H1 (cell line): ENCODE results near the gene FHL2. TPM values are rescaled to one million over a fixed set of nuclear protein-coding genes. Genes with fewer than 3 reads are reported as not detected.

Source experiments
- CTCF ChIA-PET: fragments of 300-600 bp; sonication (Branson Sonifier 250); formaldehyde crosslinking; loops from one replicate; lab custom pipeline; 2021; ENCODE audit not compliant: partially characterized antibody; lab: Charles Lee
- POLR2A ChIA-PET: fragments of 300-600 bp; sonication (Branson Sonifier 250); formaldehyde crosslinking; loops from one replicate; lab custom pipeline; 2021; ENCODE audit warnings: inconsistent platforms; ENCODE audit not compliant: partially characterized antibody; lab: Charles Lee
- DNase-seq, 2 experiments: peaks; one replicate each; pipeline versions ENCODE4 v3.0.0 to v3.0.0-alpha.2; 2010 to 2022; ENCODE audit warnings: low spot score in 2 of 2, low read depth in 1 of 2, mixed read lengths in 1 of 2
- FAIRE-seq: peaks from 2 replicates; lab custom pipeline; 2011; peaks lifted over from hg19 to GRCh38; lab: Jason Lieb, UNC
- H2AFZ ChIP-seq: 2 replicates; pipeline ENCODE4 v1.8.1; 2012; ENCODE audit warnings: low read length, inconsistent platforms
- H2AK5ac ChIP-seq: 2 replicates; pipeline ENCODE4 v1.6.1; 2013; ENCODE audit warnings: low read depth, low read length
- H2BK120ac ChIP-seq: replicated peaks from 2 replicates; pipeline ENCODE3; 2013; ENCODE audit warnings: low read depth, low read length, inconsistent platforms
- H2BK12ac ChIP-seq: 2 replicates; pipeline ENCODE4 v1.6.1; 2013; ENCODE audit warnings: low read depth, low read length
- H2BK15ac ChIP-seq: 2 replicates; pipeline ENCODE4 v1.6.1; 2013; ENCODE audit warnings: low read length
- H2BK20ac ChIP-seq: 2 replicates; pipeline ENCODE4 v1.6.1; 2013; ENCODE audit warnings: low read length
- H2BK5ac ChIP-seq: 2 replicates; pipeline ENCODE4 v1.6.1; 2013; ENCODE audit warnings: low read depth, low read length
- H3K14ac ChIP-seq: 2 replicates; pipeline ENCODE4 v1.6.1; 2013; ENCODE audit warnings: inconsistent platforms; ENCODE audit not compliant: insufficient read length
- H3K18ac ChIP-seq: 2 replicates; pipeline ENCODE4 v1.6.1; 2013; ENCODE audit warnings: low read length; ENCODE audit errors: extremely low read depth
- H3K23ac ChIP-seq: 2 replicates; pipeline ENCODE4 v1.6.1; 2013; ENCODE audit warnings: inconsistent platforms; ENCODE audit not compliant: insufficient read length
- H3K23me2 ChIP-seq: 2 replicates; pipeline ENCODE4 v1.6.1; 2013; ENCODE audit warnings: low read depth, low read length
- H3K27ac ChIP-seq: 2 replicates; pipeline ENCODE4 v1.6.1; 2011; ENCODE audit warnings: low read depth, low read length, inconsistent platforms
- H3K27me3 ChIP-seq, 4 experiments: replicated peaks in 1 of 4; 1 replicate in 1 of 4; 2 replicates in 3 of 4; pipeline versions ENCODE4 v1.6.1 to v1.8.1; 2011 to 2013; ENCODE audit warnings: low read length in 3 of 4, mild to moderate bottlenecking in 3 of 4, inconsistent platforms in 2 of 4, mixed read lengths in 2 of 4, moderate library complexity in 1 of 4; ENCODE audit not compliant: control insufficient read depth in 3 of 4, insufficient read depth in 3 of 4; ENCODE audit errors: extremely low read depth in 1 of 4
- H3K36me3 ChIP-seq, 4 experiments: 2 replicates each; pipeline versions ENCODE4 v1.6.1 to v1.8.1; 2011 to 2013; ENCODE audit warnings: mild to moderate bottlenecking in 4 of 4, low read length in 3 of 4, moderate library complexity in 2 of 4, control low read depth in 1 of 4, inconsistent platforms in 1 of 4; ENCODE audit not compliant: insufficient read depth in 4 of 4, control insufficient read depth in 2 of 4
- H3K4ac ChIP-seq: replicated peaks from 2 replicates; pipeline ENCODE3; 2013; ENCODE audit warnings: low read length, low read depth, mixed read lengths, inconsistent platforms; ENCODE audit not compliant: insufficient read length
- H3K4me1 ChIP-seq, 4 experiments: replicated peaks in 1 of 4; 1 replicate in 1 of 4; 2 replicates in 3 of 4; pipeline versions ENCODE4 v1.6.1 to v1.8.1; 2011 to 2013; ENCODE audit warnings: low read length in 3 of 4, inconsistent platforms in 2 of 4, mixed read lengths in 1 of 4; ENCODE audit not compliant: insufficient read depth in 4 of 4, control insufficient read depth in 3 of 4
- H3K4me2 ChIP-seq, 2 experiments: 2 replicates each; pipeline versions ENCODE4 v1.6.1 to v1.8.1; 2011 to 2013; ENCODE audit warnings: low read depth in 2 of 2, low read length in 2 of 2, control low read depth in 1 of 2, inconsistent platforms in 1 of 2, mild to moderate bottlenecking in 1 of 2; ENCODE audit not compliant: insufficient read depth in 1 of 2
- H3K4me3 ChIP-seq, 4 experiments: fragments of 200-600, 300-600 bp in 1 of 4; sonication (generic), shearing (Covaris generic), sonication (Bioruptor Twin) in 1 of 4; 2 replicates each; pipeline versions ENCODE4 v1.5.1 to v1.8.1; 2011 to 2016; ENCODE audit warnings: low read length in 4 of 4, low read depth in 3 of 4, control low read depth in 2 of 4, inconsistent platforms in 2 of 4, mild to moderate bottlenecking in 2 of 4, mixed read lengths in 1 of 4, moderate library complexity in 1 of 4; ENCODE audit not compliant: insufficient read depth in 2 of 4; ENCODE audit errors: extremely low read depth in 1 of 4
- H3K56ac ChIP-seq: replicated peaks from 2 replicates; pipeline ENCODE3; 2013; ENCODE audit warnings: low read depth, mild to moderate bottlenecking, mixed read lengths, low read length, inconsistent platforms; ENCODE audit not compliant: insufficient read length
- H3K79me1 ChIP-seq: 2 replicates; pipeline ENCODE4 v1.6.1; 2013; ENCODE audit warnings: low read depth, low read length, control low read depth
- H3K79me2 ChIP-seq, 2 experiments: 2 replicates each; pipeline versions ENCODE4 v1.6.1 to v1.8.1; 2012 to 2013; ENCODE audit warnings: low read length in 2 of 2, mild to moderate bottlenecking in 2 of 2, inconsistent platforms in 1 of 2; ENCODE audit not compliant: insufficient read depth in 2 of 2, control insufficient read depth in 1 of 2
- H3K9ac ChIP-seq, 4 experiments: replicated peaks in 1 of 4; 1 replicate in 1 of 4; 2 replicates in 3 of 4; pipeline versions ENCODE4 v1.6.1 to v1.8.1; 2011 to 2013; ENCODE audit warnings: low read depth in 3 of 4, low read length in 3 of 4, control low read depth in 2 of 4, mild to moderate bottlenecking in 2 of 4, moderate library complexity in 2 of 4, inconsistent platforms in 1 of 4; ENCODE audit errors: extremely low read depth in 1 of 4
- H3K9me3 ChIP-seq, 2 experiments: 2 replicates each; pipeline versions ENCODE4 v1.6.1 to v1.8.1; 2012 to 2013; ENCODE audit warnings: mild to moderate bottlenecking in 2 of 2, moderate library complexity in 2 of 2, control low read depth in 1 of 2, inconsistent platforms in 1 of 2, low read depth in 1 of 2, low read length in 1 of 2, mixed read lengths in 1 of 2; ENCODE audit not compliant: insufficient read depth in 2 of 2
- H4K20me1 ChIP-seq, 2 experiments: replicated peaks in 1 of 2; 2 replicates each; pipeline versions ENCODE3 to v1.8.1; 2011 to 2013; ENCODE audit warnings: inconsistent platforms in 2 of 2, low read length in 2 of 2, mild to moderate bottlenecking in 1 of 2; ENCODE audit not compliant: insufficient read depth in 2 of 2, control insufficient read depth in 1 of 2
- H4K5ac ChIP-seq: 2 replicates; pipeline ENCODE4 v1.6.1; 2013; ENCODE audit warnings: low read length, low read depth, mixed read lengths, inconsistent platforms; ENCODE audit not compliant: insufficient read length
- H4K8ac ChIP-seq: 2 replicates; pipeline ENCODE4 v1.8.0; 2013; ENCODE audit warnings: mild to moderate bottlenecking, moderate library complexity, low read length, inconsistent platforms; ENCODE audit not compliant: insufficient read depth; ENCODE audit errors: extremely low read depth
- H4K91ac ChIP-seq: replicated peaks from 2 replicates; pipeline ENCODE3; 2013; ENCODE audit warnings: low read length, mixed read lengths, inconsistent platforms; ENCODE audit not compliant: insufficient read length
- BACH1 ChIP-seq: IDR thresholded peaks from 2 replicates; pipeline ENCODE4 v1.6.1; 2012; ENCODE audit warnings: low read length, improper control_type of control experiment
- CHD1 ChIP-seq: IDR thresholded peaks from 2 replicates; pipeline ENCODE4 v1.6.1; 2012; ENCODE audit warnings: low read depth, low read length, improper control_type of control experiment
- CHD2 ChIP-seq: IDR thresholded peaks from 2 replicates; pipeline ENCODE4 v1.6.1; 2012; ENCODE audit warnings: low read length, improper control_type of control experiment
- EZH2 ChIP-seq: fragments of 200-600 bp; sonication (generic); IDR thresholded peaks from 2 replicates; pipeline ENCODE4 v1.7.1; 2012; ENCODE audit warnings: low read depth, mild to moderate bottlenecking, moderate library complexity, low read length, inconsistent platforms; ENCODE audit not compliant: severe bottlenecking
- NANOG ChIP-seq: IDR thresholded peaks from 2 replicates; pipeline ENCODE4 v1.6.1; 2011; ENCODE audit warnings: low read length, low read depth, mild to moderate bottlenecking, inconsistent platforms; ENCODE audit not compliant: insufficient read depth, poor library complexity, severe bottlenecking
- SIRT6 ChIP-seq: IDR thresholded peaks from one replicate; pipeline ENCODE4 v1.7.1; 2012; ENCODE audit warnings: low read length, inconsistent platforms
- TBP ChIP-seq: IDR thresholded peaks from 2 replicates; pipeline ENCODE4 v1.6.1; 2011; ENCODE audit warnings: low read depth, low read length, improper control_type of control experiment
- WGBS, 2 experiments: shearing (Covaris generic) in 1 of 2; methylation state at CpG; one replicate each; pipeline versions ENCODE4 v1.1.6 to v1.1.7; 2013 to 2015; ENCODE audit warnings: low lambda C conversion rate in 2 of 2, mixed read lengths in 2 of 2, inconsistent platforms in 1 of 2, low coverage in 1 of 2, missing lambda C conversion rate in 1 of 2; ENCODE audit not compliant: insufficient replicate concordance in 2 of 2, insufficient coverage in 1 of 2, insufficient read length in 1 of 2; ENCODE audit errors: extremely low coverage in 1 of 2, missing lambda C conversion rate in 1 of 2; 5-methylcytosine and 5-hydroxymethylcytosine counted together
- polyA plus RNA-seq, 7 experiments: library from polyadenylated mRNA; depleted of rRNA in 3 of 7; stranded (reverse) in 5 of 7; unstranded in 2 of 7; fragments of >200 nt in 5 of 7; fragments of 200-250 nt in 2 of 7; gene quantifications; 1 replicate in 5 of 7; 2 replicates in 1 of 7; 4 replicates in 1 of 7; pipeline versions ENCODE4 v1.2.1 to v1.2.3, GENCODE V29; 2011 to 2013; ENCODE audit warnings: missing spikeins in 2 of 7, mixed read lengths in 2 of 7
- total RNA-seq: library from RNA; stranded (reverse); fragmentation: NEBNext Ultra II Directional; extraction: Animal tissue kit (Norgen Biotek cat#: 25700); gene quantifications from 2 replicates; pipeline ENCODE4 v1.2.1, GENCODE V29; 2021
- TF ChIP-seq, protein P1 (sequence below): IDR thresholded peaks from 2 replicates; pipeline ENCODE4 v1.6.1; 2012; ENCODE audit warnings: low read length, inconsistent platforms
- TF ChIP-seq, protein P2 (sequence below): IDR thresholded peaks from 2 replicates; pipeline ENCODE4 v1.6.1; 2012; ENCODE audit warnings: inconsistent platforms

The FHL2 gene
- total and polyA plus RNA-seq, 2 of the 8 experiments (the other 6 are each of a cell fraction or from before 2014, with no cell fraction given), result 33.2 to 64.3 TPM

DNA sequence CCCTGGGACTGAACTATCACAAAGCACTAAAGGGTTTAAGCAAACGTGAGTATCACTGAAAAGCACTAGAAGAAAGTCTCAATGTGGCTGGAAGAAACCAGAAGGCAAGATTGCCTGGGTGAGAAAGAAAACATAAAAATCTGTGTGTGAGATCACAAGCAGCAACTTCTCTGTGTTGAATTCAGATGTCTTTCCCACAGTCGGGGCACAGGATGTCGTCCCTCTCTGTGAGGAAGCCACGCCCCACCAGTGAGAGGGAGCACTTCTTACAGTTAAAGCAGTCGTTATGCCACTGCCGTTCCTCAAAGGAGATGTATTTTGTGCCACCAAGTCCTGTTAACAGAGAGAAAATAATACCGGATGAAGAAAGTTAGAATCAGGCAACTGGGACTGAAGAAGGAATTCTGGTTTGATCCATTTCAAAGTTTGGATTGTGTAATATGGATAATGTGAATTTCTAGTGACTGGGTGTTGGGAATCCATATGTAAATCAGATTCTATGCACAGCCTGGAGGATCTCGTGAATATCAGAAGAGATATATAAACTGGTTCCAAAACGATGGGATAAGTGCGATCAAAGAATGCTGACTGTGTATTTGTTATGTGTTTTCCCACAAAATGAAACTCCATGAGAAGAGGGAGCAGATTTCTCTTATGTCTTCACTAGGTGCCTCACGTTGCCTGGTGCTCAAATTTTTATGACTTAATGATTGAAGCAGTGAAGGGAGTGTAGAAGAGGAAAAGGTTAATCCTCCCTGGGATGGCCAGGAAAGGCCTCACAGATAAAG is 37.6 kb downstream of the FHL2 start:
- H3K4me1 ChIP-seq, result no peaks in the 10 kb centered on the region
- no peak overlapping the region for H2BK5ac ChIP-seq
- no peak overlapping the region for H2BK12ac ChIP-seq
- no peak overlapping the region for H3K4me2 ChIP-seq
- no peak overlapping the region for H2AK5ac ChIP-seq
- CTCF ChIA-PET, result interaction anchor here (1.4 to 1.5 kb wide), 2 partner anchors 148 to 159 kb away, joined by 3 read pairs; no protein-coding TSS in a partner anchor
- WGBS, 2 experiments, result 80% methylated on average over 11 of the region's 11 CpGs; no CpG with 5 or more reads in 1 of the 2 experiments
- no peak overlapping the region for H2BK120ac ChIP-seq
- POLR2A ChIA-PET, result interaction anchor here (1.2 kb wide), 1 partner anchor 12 kb away, joined by 4 read pairs; no protein-coding TSS in a partner anchor
- no peak overlapping the region for H3K9ac ChIP-seq
- H3K18ac ChIP-seq, result no peak overlapping the region
- H3K14ac ChIP-seq, result no peak overlapping the region
- no peak overlapping the region for H4K91ac ChIP-seq
- no peak overlapping the region for H4K5ac ChIP-seq
- peaks cover 7 to 46% (median 26%) of the 10 kb centered on the region in 4 experiments for H3K36me3 ChIP-seq
- H2BK15ac ChIP-seq, result no peak overlapping the region
- FAIRE-seq, result no peak
- H3K79me1 ChIP-seq, result peaks cover 2% of the 10 kb centered on the region; the same call in 1 of the 2 replicates
- H3K56ac ChIP-seq, result no peak overlapping the region
- H3K27ac ChIP-seq, result no peak overlapping the region
- H4K20me1 ChIP-seq, result peaks cover 0 to 3% of the 10 kb centered on the region in 2 experiments
- H3K27me3 ChIP-seq, result no peaks in the 10 kb centered on the region
- TF ChIP-seq SIRT6 (no peak), TBP (no peak), EZH2 (no peak), CHD1 (no peak), CHD2 (no peak), NANOG (no peak), BACH1 (no peak)
- TF ChIP-seq, protein P1, sequence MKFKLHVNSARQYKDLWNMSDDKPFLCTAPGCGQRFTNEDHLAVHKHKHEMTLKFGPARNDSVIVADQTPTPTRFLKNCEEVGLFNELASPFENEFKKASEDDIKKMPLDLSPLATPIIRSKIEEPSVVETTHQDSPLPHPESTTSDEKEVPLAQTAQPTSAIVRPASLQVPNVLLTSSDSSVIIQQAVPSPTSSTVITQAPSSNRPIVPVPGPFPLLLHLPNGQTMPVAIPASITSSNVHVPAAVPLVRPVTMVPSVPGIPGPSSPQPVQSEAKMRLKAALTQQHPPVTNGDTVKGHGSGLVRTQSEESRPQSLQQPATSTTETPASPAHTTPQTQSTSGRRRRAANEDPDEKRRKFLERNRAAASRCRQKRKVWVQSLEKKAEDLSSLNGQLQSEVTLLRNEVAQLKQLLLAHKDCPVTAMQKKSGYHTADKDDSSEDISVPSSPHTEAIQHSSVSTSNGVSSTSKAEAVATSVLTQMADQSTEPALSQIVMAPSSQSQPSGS, result no peak
- TF ChIP-seq, protein P2, sequence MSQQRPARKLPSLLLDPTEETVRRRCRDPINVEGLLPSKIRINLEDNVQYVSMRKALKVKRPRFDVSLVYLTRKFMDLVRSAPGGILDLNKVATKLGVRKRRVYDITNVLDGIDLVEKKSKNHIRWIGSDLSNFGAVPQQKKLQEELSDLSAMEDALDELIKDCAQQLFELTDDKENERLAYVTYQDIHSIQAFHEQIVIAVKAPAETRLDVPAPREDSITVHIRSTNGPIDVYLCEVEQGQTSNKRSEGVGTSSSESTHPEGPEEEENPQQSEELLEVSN, result no peak
- TF ChIP-seq, all 59 proteins: peak for 0
- no peak for DNase-seq
- H3K9me3 ChIP-seq, result no peaks in the 10 kb centered on the region
- H3K4me3 ChIP-seq, result no peak overlapping the region
- H3K79me2 ChIP-seq, result no peaks in the 10 kb centered on the region
- H3K4ac ChIP-seq, result no peak overlapping the region
- H4K8ac ChIP-seq, result no peak overlapping the region
- no peak overlapping the region for H2BK20ac ChIP-seq
- H3K23ac ChIP-seq, result no peak overlapping the region
- H2AFZ ChIP-seq, result no peak overlapping the region
- no peaks in the 10 kb centered on the region for H3K23me2 ChIP-seq
